Liver (tissue), 9 donors: Measurements from ENCODE around the gene PTPN12. TPM values are rescaled to one million over a fixed set of nuclear protein-coding genes. Genes with fewer than 3 reads are reported as not detected.

ENCODE experiments used
- DNase-seq: peaks from one replicate; pipeline ENCODE4 v3.0.0-alpha.2; 2017; ENCODE audit warnings: low spot score
- H3K27ac ChIP-seq, 2 donors: one replicate each; pipeline ENCODE4 v1.7.0; 2013; ENCODE audit warnings: inconsistent platforms in 2 of 2, low read length in 2 of 2, control low read depth in 1 of 2, low read depth in 1 of 2, mild to moderate bottlenecking in 1 of 2
- H3K27me3 ChIP-seq, 4 donors: one replicate each; pipeline versions ENCODE4 v1.6.1 to v1.7.0; 2013; ENCODE audit warnings: low read length in 3 of 4, inconsistent platforms in 1 of 4, mild to moderate bottlenecking in 1 of 4, moderate library complexity in 1 of 4; ENCODE audit not compliant: control insufficient read depth in 4 of 4, insufficient read depth in 4 of 4
- H3K36me3 ChIP-seq, 4 donors: one replicate each; pipeline versions ENCODE4 v1.6.1 to v1.7.0; 2013; ENCODE audit warnings: low read length in 3 of 4, mild to moderate bottlenecking in 3 of 4, low read depth in 1 of 4, moderate library complexity in 1 of 4; ENCODE audit not compliant: control insufficient read depth in 4 of 4, insufficient read depth in 3 of 4
- H3K4me1 ChIP-seq, 4 donors: one replicate each; pipeline versions ENCODE4 v1.6.1 to v1.7.0; 2013; ENCODE audit warnings: low read length in 3 of 4, mild to moderate bottlenecking in 3 of 4, moderate library complexity in 1 of 4; ENCODE audit not compliant: control insufficient read depth in 4 of 4, insufficient read depth in 4 of 4
- H3K4me3 ChIP-seq, 3 donors: one replicate each; pipeline versions ENCODE4 v1.6.1 to v1.7.0; 2013; ENCODE audit warnings: low read length in 3 of 3, control low read depth in 1 of 3, low read depth in 1 of 3, mild to moderate bottlenecking in 1 of 3
- H3K9ac ChIP-seq, 2 donors: one replicate each; pipeline ENCODE4 v1.7.0; 2013; ENCODE audit warnings: low read length in 2 of 2, mild to moderate bottlenecking in 2 of 2, moderate library complexity in 2 of 2, control low read depth in 1 of 2, low read depth in 1 of 2
- H3K9me3 ChIP-seq, 4 donors: one replicate each; pipeline versions ENCODE4 v1.6.1 to v1.7.0; 2013; ENCODE audit warnings: low read length in 3 of 4; ENCODE audit not compliant: control insufficient read depth in 4 of 4
- EGR1 ChIP-seq, 2 donors: IDR thresholded peaks; 2 replicates each; pipeline ENCODE4 v1.6.1; 2016 to 2018; ENCODE audit warnings: antibody characterized with exemption in 2 of 2, low read depth in 2 of 2
- FOXA1 ChIP-seq: IDR thresholded peaks from 2 replicates; pipeline ENCODE4 v1.6.1; 2016; ENCODE audit warnings: antibody characterized with exemption
- FOXA2 ChIP-seq: IDR thresholded peaks from 2 replicates; pipeline ENCODE4 v1.6.1; 2016; ENCODE audit warnings: antibody characterized with exemption
- GABPA ChIP-seq, 2 donors: IDR thresholded peaks in 1 of 2; conservative IDR thresholded peaks in 1 of 2; 2 replicates each; pipeline ENCODE4 v1.6.1; 2016; ENCODE audit warnings: antibody characterized with exemption in 2 of 2, mild to moderate bottlenecking in 1 of 2, moderate library complexity in 1 of 2
- HNF4A ChIP-seq, 2 donors: conservative IDR thresholded peaks; 2 replicates each; pipeline ENCODE4 v1.6.1; 2016; ENCODE audit warnings: antibody characterized with exemption in 2 of 2, mild to moderate bottlenecking in 2 of 2
- HNF4G ChIP-seq: IDR thresholded peaks from 2 replicates; pipeline ENCODE4 v1.6.1; 2016; ENCODE audit warnings: antibody characterized with exemption
- JUND ChIP-seq, 2 donors: IDR thresholded peaks; 2 replicates each; pipeline ENCODE4 v1.6.1; 2016; ENCODE audit warnings: antibody characterized with exemption in 2 of 2
- NR2F2 ChIP-seq: IDR thresholded peaks from 2 replicates; pipeline ENCODE4 v1.6.1; 2016; ENCODE audit warnings: antibody characterized with exemption
- RAD21 ChIP-seq, 2 donors: IDR thresholded peaks; 2 replicates each; pipeline ENCODE4 v1.6.1; 2016; ENCODE audit warnings: antibody characterized with exemption in 2 of 2, mild to moderate bottlenecking in 2 of 2
- RXRA ChIP-seq, 2 donors: IDR thresholded peaks; 2 replicates each; pipeline ENCODE4 v1.6.1; 2017 to 2018; ENCODE audit warnings: antibody characterized with exemption in 2 of 2, mild to moderate bottlenecking in 1 of 2
- SP1 ChIP-seq: IDR thresholded peaks from 2 replicates; pipeline ENCODE4 v1.6.1; 2018; ENCODE audit warnings: antibody characterized with exemption, mild to moderate bottlenecking
- TAF1 ChIP-seq: conservative IDR thresholded peaks from 2 replicates; pipeline ENCODE4 v1.6.1; 2016; ENCODE audit warnings: antibody characterized with exemption, mild to moderate bottlenecking
- YY1 ChIP-seq: IDR thresholded peaks from 2 replicates; pipeline ENCODE4 v1.6.1; 2016; ENCODE audit warnings: antibody characterized with exemption, mild to moderate bottlenecking
- WGBS: extraction: QIAGEN DNeasy Blood & Tissue Kit; methylation state at CpG from one replicate; pipeline ENCODE4 v1.1.7; 2013; 5-methylcytosine and 5-hydroxymethylcytosine counted together
- polyA plus RNA-seq, 2 donors: library from polyadenylated mRNA; stranded (reverse) in 1 of 2; unstranded in 1 of 2; fragments of 200-250 nt in 1 of 2; fragments of >200 nt in 1 of 2; fragmentation: Nextera tagmentation in 1 of 2; extraction: Ambion mirVana in 1 of 2; gene quantifications; one replicate each; pipeline versions ENCODE4 v1.2.1 to v1.2.3, GENCODE V29; 2013 to 2015
- total RNA-seq, 2 donors: library from RNA; depleted of rRNA; stranded (reverse); fragments of >200 nt; gene quantifications; one replicate each; pipeline ENCODE4 v1.2.3, GENCODE V29; 2014
- TF ChIP-seq, protein P1 (sequence below): IDR thresholded peaks from 2 replicates; pipeline ENCODE4 v1.6.1; 2016; ENCODE audit warnings: antibody characterized with exemption, mild to moderate bottlenecking
- TF ChIP-seq, protein P2 (sequence below): IDR thresholded peaks from 2 replicates; pipeline ENCODE4 v1.6.1; 2016; ENCODE audit warnings: antibody characterized with exemption
- TF ChIP-seq, protein P3 (sequence below): IDR thresholded peaks from 2 replicates; pipeline ENCODE4 v1.6.1; 2016; ENCODE audit warnings: antibody characterized with exemption
- TF ChIP-seq, protein P4 (sequence below): fragments of 150-350 bp; IDR thresholded peaks from 2 replicates; pipeline ENCODE4 v1.5.1; 2017; ENCODE audit warnings: improper control_type of control experiment, low read depth, low read length; ENCODE audit not compliant: missing input control
- TF ChIP-seq, protein P5 (sequence below): IDR thresholded peaks from 2 replicates; pipeline ENCODE4 v1.6.1; 2016; ENCODE audit warnings: antibody characterized with exemption
- donor health status: healthy.
- donor health status: healthy.
- donor health status: healthy.
- donor health status: healthy.
- donor health status: healthy.

Gene PTPN12
- total and polyA plus RNA-seq, 4 donors: 10.1 to 18.6 (median 15.3) TPM

DNA sequence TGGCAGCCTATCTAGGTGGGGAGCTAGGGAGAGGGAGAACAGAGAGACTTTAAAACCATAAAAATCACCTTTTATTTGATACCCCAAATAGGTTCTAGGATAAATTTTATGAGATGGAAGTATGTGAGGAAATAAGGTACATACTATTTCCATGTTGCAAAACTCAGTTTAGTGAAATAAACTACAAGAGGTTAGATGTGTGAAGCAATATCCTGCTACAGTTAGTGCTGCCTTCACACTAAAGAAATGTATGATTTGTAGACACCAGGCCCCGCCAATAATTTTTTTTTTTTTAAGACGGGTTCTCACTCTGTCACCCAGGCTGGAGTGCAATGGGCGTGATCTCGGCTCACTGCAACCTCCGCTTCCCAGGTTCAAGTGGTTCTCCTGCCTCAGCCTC lies 124.7 kb downstream of the PTPN12 start:
- TF ChIP-seq HNF4G: no peak
- TF ChIP-seq EGR1 (IDR thresholded peaks at IDR 0.05; ENCODE audit: low read depth in 2 of 2): no peak
- no peak for TF ChIP-seq YY1
- TF ChIP-seq, protein P1, sequence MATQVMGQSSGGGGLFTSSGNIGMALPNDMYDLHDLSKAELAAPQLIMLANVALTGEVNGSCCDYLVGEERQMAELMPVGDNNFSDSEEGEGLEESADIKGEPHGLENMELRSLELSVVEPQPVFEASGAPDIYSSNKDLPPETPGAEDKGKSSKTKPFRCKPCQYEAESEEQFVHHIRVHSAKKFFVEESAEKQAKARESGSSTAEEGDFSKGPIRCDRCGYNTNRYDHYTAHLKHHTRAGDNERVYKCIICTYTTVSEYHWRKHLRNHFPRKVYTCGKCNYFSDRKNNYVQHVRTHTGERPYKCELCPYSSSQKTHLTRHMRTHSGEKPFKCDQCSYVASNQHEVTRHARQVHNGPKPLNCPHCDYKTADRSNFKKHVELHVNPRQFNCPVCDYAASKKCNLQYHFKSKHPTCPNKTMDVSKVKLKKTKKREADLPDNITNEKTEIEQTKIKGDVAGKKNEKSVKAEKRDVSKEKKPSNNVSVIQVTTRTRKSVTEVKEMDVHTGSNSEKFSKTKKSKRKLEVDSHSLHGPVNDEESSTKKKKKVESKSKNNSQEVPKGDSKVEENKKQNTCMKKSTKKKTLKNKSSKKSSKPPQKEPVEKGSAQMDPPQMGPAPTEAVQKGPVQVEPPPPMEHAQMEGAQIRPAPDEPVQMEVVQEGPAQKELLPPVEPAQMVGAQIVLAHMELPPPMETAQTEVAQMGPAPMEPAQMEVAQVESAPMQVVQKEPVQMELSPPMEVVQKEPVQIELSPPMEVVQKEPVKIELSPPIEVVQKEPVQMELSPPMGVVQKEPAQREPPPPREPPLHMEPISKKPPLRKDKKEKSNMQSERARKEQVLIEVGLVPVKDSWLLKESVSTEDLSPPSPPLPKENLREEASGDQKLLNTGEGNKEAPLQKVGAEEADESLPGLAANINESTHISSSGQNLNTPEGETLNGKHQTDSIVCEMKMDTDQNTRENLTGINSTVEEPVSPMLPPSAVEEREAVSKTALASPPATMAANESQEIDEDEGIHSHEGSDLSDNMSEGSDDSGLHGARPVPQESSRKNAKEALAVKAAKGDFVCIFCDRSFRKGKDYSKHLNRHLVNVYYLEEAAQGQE: no peak
- TF ChIP-seq, protein P2, sequence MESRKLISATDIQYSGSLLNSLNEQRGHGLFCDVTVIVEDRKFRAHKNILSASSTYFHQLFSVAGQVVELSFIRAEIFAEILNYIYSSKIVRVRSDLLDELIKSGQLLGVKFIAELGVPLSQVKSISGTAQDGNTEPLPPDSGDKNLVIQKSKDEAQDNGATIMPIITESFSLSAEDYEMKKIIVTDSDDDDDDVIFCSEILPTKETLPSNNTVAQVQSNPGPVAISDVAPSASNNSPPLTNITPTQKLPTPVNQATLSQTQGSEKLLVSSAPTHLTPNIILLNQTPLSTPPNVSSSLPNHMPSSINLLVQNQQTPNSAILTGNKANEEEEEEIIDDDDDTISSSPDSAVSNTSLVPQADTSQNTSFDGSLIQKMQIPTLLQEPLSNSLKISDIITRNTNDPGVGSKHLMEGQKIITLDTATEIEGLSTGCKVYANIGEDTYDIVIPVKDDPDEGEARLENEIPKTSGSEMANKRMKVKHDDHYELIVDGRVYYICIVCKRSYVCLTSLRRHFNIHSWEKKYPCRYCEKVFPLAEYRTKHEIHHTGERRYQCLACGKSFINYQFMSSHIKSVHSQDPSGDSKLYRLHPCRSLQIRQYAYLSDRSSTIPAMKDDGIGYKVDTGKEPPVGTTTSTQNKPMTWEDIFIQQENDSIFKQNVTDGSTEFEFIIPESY: no peak
- TF ChIP-seq RXRA (IDR thresholded peaks at IDR 0.05): no peak
- TF ChIP-seq, protein P3, sequence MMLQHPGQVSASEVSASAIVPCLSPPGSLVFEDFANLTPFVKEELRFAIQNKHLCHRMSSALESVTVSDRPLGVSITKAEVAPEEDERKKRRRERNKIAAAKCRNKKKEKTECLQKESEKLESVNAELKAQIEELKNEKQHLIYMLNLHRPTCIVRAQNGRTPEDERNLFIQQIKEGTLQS: no peak
- no peak for TF ChIP-seq TAF1
- TF ChIP-seq GABPA (IDR thresholded peaks at IDR 0.05 in 1 of 2, conservative IDR thresholded peaks at IDR 0.05 in 1 of 2): no peak
- Histone ChIP-seq H3K4me3 (no peak overlapping the region), H3K36me3 (peaks cover 0 to 7% (median 0%) of the 10 kb centered on the region in 4 donors), H3K4me1 (peaks cover 1 to 4% (median 3%) of the 10 kb centered on the region in 4 donors), H3K27ac (no peak overlapping the region), H3K27me3 (no peaks in the 10 kb centered on the region), H3K9me3 (no peaks in the 10 kb centered on the region), H3K9ac (no peak overlapping the region)
- DNase-seq: no peak
- 94% methylated on average over 5 of the region's 5 CpGs for WGBS

DNA sequence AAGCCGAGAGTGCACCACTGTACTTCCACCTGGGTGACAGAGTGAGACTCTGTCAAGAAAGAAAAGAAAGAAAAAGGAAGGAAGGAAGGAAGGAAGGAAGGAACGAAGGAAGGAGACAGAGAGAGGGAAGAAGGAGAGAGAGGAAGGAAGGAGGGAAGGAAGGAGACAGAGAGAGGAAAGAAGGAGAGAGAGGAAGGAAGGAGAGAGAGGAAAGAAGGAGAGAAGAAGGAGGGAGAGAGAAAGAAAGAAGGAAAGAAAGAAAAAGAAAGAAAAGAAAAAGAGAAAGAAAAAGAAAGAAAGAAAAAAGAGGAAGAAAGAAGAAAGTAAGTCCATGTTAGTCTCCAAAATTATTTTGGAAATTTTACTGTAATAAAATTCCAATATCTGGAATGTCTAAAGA lies 125.8 kb downstream of the PTPN12 start:
- no peak for DNase-seq
- H3K4me1 ChIP-seq: peaks cover 1 to 4% (median 3%) of the 10 kb centered on the region in 4 donors
- no peak overlapping the region for H3K27ac ChIP-seq
- H3K4me3 ChIP-seq: no peak overlapping the region
- no peaks in the 10 kb centered on the region for H3K9me3 ChIP-seq
- 91% methylated on average over 2 of the region's 2 CpGs for WGBS
- peaks cover 0 to 7% (median 0%) of the 10 kb centered on the region in 4 donors for H3K36me3 ChIP-seq
- no peak overlapping the region for H3K9ac ChIP-seq
- no peaks in the 10 kb centered on the region for H3K27me3 ChIP-seq
- TF ChIP-seq HNF4A (conservative IDR thresholded peaks at IDR 0.05) (no peak), EGR1 (IDR thresholded peaks at IDR 0.05; ENCODE audit: low read depth in 2 of 2) (no peak), HNF4G (no peak), NR2F2 (no peak), TAF1 (no peak), FOXA2 (no peak), JUND (IDR thresholded peaks at IDR 0.05) (no peak), GABPA (IDR thresholded peaks at IDR 0.05 in 1 of 2, conservative IDR thresholded peaks at IDR 0.05 in 1 of 2) (no peak), SP1 (no peak), FOXA1 (no peak), RXRA (IDR thresholded peaks at IDR 0.05) (no peak), YY1 (no peak), RAD21 (IDR thresholded peaks at IDR 0.05) (no peak)
- TF ChIP-seq, protein P4, sequence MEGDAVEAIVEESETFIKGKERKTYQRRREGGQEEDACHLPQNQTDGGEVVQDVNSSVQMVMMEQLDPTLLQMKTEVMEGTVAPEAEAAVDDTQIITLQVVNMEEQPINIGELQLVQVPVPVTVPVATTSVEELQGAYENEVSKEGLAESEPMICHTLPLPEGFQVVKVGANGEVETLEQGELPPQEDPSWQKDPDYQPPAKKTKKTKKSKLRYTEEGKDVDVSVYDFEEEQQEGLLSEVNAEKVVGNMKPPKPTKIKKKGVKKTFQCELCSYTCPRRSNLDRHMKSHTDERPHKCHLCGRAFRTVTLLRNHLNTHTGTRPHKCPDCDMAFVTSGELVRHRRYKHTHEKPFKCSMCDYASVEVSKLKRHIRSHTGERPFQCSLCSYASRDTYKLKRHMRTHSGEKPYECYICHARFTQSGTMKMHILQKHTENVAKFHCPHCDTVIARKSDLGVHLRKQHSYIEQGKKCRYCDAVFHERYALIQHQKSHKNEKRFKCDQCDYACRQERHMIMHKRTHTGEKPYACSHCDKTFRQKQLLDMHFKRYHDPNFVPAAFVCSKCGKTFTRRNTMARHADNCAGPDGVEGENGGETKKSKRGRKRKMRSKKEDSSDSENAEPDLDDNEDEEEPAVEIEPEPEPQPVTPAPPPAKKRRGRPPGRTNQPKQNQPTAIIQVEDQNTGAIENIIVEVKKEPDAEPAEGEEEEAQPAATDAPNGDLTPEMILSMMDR: no peak
- TF ChIP-seq, protein P1: no peak
- TF ChIP-seq, protein P3: no peak
- TF ChIP-seq, protein P5, sequence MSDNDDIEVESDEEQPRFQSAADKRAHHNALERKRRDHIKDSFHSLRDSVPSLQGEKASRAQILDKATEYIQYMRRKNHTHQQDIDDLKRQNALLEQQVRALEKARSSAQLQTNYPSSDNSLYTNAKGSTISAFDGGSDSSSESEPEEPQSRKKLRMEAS: no peak
- TF ChIP-seq, protein P2: no peak
